ENCODE data around the gene BOC. TPM values are rescaled to one million over a fixed set of nuclear protein-coding genes. Genes with fewer than 3 reads are reported as not detected.

The BOC gene
- total RNA-seq, 1 experiment from 2014 or later, result 0.73 TPM

DNA sequence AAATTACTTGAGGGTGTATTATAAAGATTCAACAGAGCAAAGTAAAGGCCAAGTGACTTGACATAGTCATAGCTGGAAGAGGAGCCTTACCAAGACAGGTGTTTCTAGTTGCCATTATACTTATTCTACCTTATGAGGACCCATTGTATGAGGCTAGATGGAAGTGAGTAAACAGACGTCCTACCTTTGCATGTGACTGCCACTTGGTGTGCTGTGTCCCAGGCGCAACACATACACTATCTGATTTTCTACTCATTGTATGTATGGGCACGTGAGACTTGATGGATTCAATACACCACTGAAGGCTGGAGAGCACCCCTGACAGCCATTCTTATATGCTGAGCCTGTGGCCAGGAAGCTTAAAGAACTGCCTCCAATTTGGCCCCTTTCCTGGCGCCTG is 40.5 kb downstream of the BOC start:
- no peaks in the 10 kb centered on the region for H3K36me3 Mint-ChIP-seq (ENCODE audit: insufficient read depth, unreplicated experiment)

DNA sequence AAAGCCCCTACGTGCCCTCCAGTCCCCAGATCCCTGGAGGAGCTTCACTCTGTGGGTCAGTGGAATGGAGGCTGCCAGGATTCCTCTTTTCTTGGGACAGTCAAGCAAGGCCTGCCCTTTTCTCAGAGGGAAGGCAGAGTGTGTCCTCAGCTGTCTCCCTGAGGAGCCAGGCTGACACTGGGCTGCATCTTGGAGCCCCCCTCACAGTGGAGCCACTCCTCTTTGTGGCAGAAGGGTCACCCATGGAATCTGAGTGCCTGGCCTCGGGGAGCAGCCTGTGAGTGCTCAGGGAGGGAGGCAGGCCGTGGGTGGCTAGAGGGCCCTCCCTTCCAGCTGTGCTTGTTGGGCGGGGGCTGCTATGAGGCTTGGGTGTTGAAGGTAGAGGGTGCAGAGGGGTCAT is 41.2 kb downstream of the BOC start:
- ChIA-PET POLR2A (no interaction called here), CTCF (no interaction called here)
- intact Hi-C loops (cut with micrococcal nuclease; ENCODE audit: unreplicated experiment), result no loop called here
- H3K4me1 ChIP-seq, result no peaks in the 10 kb centered on the region
- no peaks in the 10 kb centered on the region; the same call in none of the 2 replicates for H3K27me3 ChIP-seq (replicated peaks; ENCODE audit: control insufficient read depth, insufficient read depth, low read length)
- Mint-ChIP-seq H3K36me3 (ENCODE audit: insufficient read depth, unreplicated experiment) (no peaks in the 10 kb centered on the region), H3K9me3 (ENCODE audit: unreplicated experiment) (no peaks in the 10 kb centered on the region), H3K4me1 (ENCODE audit: low read depth, unreplicated experiment) (no peaks in the 10 kb centered on the region), H3K4me3 (ENCODE audit: unreplicated experiment) (no peak overlapping the region), H3K27ac (ENCODE audit: unreplicated experiment) (no peak overlapping the region), H3K27me3 (ENCODE audit: insufficient read depth, unreplicated experiment) (peaks cover 19% of the 10 kb centered on the region)
- BruUV-seq (replicated peaks), result no TSS peak
- TF ChIP-seq, protein P1, sequence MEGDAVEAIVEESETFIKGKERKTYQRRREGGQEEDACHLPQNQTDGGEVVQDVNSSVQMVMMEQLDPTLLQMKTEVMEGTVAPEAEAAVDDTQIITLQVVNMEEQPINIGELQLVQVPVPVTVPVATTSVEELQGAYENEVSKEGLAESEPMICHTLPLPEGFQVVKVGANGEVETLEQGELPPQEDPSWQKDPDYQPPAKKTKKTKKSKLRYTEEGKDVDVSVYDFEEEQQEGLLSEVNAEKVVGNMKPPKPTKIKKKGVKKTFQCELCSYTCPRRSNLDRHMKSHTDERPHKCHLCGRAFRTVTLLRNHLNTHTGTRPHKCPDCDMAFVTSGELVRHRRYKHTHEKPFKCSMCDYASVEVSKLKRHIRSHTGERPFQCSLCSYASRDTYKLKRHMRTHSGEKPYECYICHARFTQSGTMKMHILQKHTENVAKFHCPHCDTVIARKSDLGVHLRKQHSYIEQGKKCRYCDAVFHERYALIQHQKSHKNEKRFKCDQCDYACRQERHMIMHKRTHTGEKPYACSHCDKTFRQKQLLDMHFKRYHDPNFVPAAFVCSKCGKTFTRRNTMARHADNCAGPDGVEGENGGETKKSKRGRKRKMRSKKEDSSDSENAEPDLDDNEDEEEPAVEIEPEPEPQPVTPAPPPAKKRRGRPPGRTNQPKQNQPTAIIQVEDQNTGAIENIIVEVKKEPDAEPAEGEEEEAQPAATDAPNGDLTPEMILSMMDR (IDR thresholded peaks at IDR 0.05; ENCODE audit: insufficient read depth in 1 of 2, low read depth in 1 of 2, low read length in 1 of 2, severe bottlenecking in 1 of 2, unreplicated experiment in 1 of 2), result no peak
- DNase-seq, result no peak
- no peak overlapping the region for H3K4me3 ChIP-seq (ENCODE audit: low read depth, low read length)
- no peaks in the 10 kb centered on the region for H3K36me3 ChIP-seq (ENCODE audit: control insufficient read depth, insufficient read depth, low read length)
- H3K9me3 ChIP-seq, result no peaks in the 10 kb centered on the region

More for the DNA sequence above, 40.5 kb downstream of the BOC start:
- no TSS peak for BruUV-seq (replicated peaks)
- H3K4me1 Mint-ChIP-seq (ENCODE audit: low read depth, unreplicated experiment), result no peaks in the 10 kb centered on the region
- no peak for DNase-seq
- no peak overlapping the region for H3K4me3 ChIP-seq (ENCODE audit: low read depth, low read length)
- ChIA-PET CTCF (no interaction called here), POLR2A (no interaction called here)
- no peak overlapping the region for H3K27ac Mint-ChIP-seq (ENCODE audit: unreplicated experiment)
- peaks cover 22% of the 10 kb centered on the region for H3K27me3 Mint-ChIP-seq (ENCODE audit: insufficient read depth, unreplicated experiment)
- H3K4me1 ChIP-seq, result no peaks in the 10 kb centered on the region
- H3K9me3 Mint-ChIP-seq (ENCODE audit: unreplicated experiment), result no peaks in the 10 kb centered on the region
- no peaks in the 10 kb centered on the region; the same call in none of the 2 replicates for H3K27me3 ChIP-seq (replicated peaks; ENCODE audit: control insufficient read depth, insufficient read depth, low read length)
- no peaks in the 10 kb centered on the region for H3K36me3 ChIP-seq (ENCODE audit: control insufficient read depth, insufficient read depth, low read length)
- TF ChIP-seq, protein P1 (IDR thresholded peaks at IDR 0.05; ENCODE audit: insufficient read depth in 1 of 2, low read depth in 1 of 2, low read length in 1 of 2, severe bottlenecking in 1 of 2, unreplicated experiment in 1 of 2), result no peak
- no peaks in the 10 kb centered on the region for H3K9me3 ChIP-seq
- no peak overlapping the region for H3K4me3 Mint-ChIP-seq (ENCODE audit: unreplicated experiment)
- intact Hi-C loops (cut with micrococcal nuclease; ENCODE audit: unreplicated experiment), result no loop called here

DNA sequence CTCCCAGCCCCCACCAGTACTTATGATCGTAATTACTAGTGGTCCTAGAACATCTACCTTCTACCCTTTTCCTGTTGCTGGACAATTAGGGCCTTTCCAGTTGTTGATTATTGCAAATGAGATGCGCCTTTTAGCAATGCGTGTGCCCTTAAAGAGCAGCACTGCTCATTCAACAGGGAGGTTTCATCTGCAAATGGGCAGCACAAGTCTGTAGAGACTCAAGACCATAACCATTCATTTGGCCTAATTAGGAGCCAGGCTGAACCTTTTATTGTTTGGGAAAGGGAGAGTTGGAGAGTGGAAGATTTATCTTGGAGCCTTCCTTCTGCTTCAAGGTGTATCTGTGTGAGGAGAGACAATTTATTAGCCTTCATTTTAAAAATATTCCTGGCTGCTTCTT is 42.3 kb downstream of the BOC start:
- BruUV-seq (replicated peaks), result no TSS peak

More for the DNA sequence above, 42.3 kb downstream of the BOC start:
- ChIA-PET CTCF (no interaction called here), POLR2A (no interaction called here)
- no peak overlapping the region for H3K27ac Mint-ChIP-seq (ENCODE audit: unreplicated experiment)
- H3K9me3 Mint-ChIP-seq (ENCODE audit: unreplicated experiment), result no peaks in the 10 kb centered on the region
- Histone ChIP-seq H3K4me1 (no peaks in the 10 kb centered on the region), H3K9me3 (no peaks in the 10 kb centered on the region), H3K27me3 (replicated peaks; ENCODE audit: control insufficient read depth, insufficient read depth, low read length) (no peaks in the 10 kb centered on the region; the same call in none of the 2 replicates), H3K36me3 (ENCODE audit: control insufficient read depth, insufficient read depth, low read length) (no peaks in the 10 kb centered on the region), H3K4me3 (ENCODE audit: low read depth, low read length) (no peak overlapping the region)
- H3K4me3 Mint-ChIP-seq (ENCODE audit: unreplicated experiment), result no peak overlapping the region
- no peaks in the 10 kb centered on the region for H3K36me3 Mint-ChIP-seq (ENCODE audit: insufficient read depth, unreplicated experiment)
- TF ChIP-seq, protein P1 (IDR thresholded peaks at IDR 0.05; ENCODE audit: insufficient read depth in 1 of 2, low read depth in 1 of 2, low read length in 1 of 2, severe bottlenecking in 1 of 2, unreplicated experiment in 1 of 2), result no peak
- intact Hi-C loops (cut with micrococcal nuclease; ENCODE audit: unreplicated experiment), result no loop called here
- DNase-seq, result no peak
- H3K27me3 Mint-ChIP-seq (ENCODE audit: insufficient read depth, unreplicated experiment), result peaks cover 21% of the 10 kb centered on the region
- H3K4me1 Mint-ChIP-seq (ENCODE audit: low read depth, unreplicated experiment), result no peaks in the 10 kb centered on the region
